HG03432 (cell line): ENCODE results near the gene MRPS26.
"Not testable (repeated sequence)": the region's sequence is repeated elsewhere in the genome, so short reads cannot be mapped to it uniquely, and the experiment has no call there.

ENCODE experiments used
- ATAC-seq: cut with Tn5 transposase; IDR thresholded peaks from one replicate; pipeline ENCODE4 v1.9.1; 2021; ENCODE audit warnings: mild to moderate bottlenecking, moderate library complexity; ENCODE audit not compliant: unreplicated experiment

MRPS26 gene

DNA sequence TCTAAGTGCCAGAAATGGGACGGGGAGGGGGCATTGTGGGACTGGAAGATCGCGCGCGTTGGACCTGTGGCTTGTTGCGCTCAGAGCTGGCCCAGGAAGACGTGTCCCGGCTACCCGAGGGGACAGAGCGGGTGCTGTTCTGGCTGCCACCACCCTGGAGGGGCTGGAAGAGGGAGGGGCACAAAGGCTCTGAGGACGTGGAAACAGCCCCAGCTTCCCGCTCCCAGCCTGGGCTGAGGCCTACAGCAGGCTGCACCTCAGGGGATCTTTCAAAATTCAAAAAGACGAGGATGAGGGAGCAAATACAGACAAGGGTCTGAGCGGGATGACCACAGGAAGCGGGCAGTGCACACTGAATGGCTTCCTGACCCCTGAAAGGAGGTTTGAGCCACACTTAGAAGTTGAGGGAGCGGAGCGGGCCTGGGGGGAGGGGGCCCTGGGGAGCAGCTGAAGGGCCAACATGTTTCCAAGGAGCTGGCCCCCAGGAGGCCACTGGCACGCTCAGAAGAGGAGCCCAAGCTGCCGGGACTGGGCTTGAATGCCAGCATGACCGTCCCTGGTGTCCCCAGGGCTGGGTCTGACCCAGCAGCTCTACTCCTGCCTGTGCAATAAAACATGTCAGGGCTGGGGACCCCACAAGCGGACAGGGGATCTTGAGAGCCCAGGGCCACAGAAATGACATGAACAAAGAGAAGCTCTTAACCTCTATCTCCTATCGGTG lies 26.8 kb downstream of the MRPS26 start:
- no peak for ATAC-seq

DNA sequence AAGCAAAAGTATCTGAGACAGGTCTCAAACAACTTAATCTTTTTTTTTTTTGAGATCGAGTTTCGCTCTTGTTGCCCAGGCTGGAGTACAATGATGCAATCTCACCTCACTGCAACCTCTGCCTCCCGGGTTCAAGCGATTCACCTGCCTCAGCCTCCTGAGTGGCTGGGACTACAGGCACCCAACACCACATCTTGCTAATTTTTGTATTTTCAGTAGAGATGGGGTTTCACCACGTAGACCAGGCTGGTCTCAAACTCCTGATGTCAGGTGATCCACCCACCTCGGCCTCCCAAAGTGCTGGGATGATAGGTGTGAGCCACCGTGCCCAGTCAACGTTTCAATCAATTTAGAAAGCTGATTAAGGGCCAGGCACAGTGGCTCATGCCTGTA lies 27.4 kb downstream of the MRPS26 start:
- ATAC-seq: not testable (repeated sequence)

DNA sequence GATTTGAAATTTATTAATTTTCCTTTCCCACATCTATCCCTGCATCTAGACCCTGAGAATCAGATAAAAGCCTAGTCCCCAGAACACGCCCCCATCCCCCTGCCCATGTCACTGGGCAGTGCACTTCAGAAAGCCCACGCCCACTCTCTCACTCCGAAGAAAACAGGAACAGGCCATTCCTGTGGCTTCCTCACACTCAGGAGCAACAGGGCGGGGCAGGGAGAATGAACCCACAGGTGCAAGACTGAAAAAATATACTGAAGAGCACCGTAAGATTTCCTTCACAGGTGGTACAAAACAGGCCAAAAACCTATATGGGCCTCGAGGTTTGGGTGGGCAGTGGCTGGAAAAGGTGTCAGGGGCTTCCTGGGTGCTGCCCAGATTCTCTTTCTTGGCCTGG lies 29.0 kb downstream of the MRPS26 start:
- ATAC-seq: no peak

DNA sequence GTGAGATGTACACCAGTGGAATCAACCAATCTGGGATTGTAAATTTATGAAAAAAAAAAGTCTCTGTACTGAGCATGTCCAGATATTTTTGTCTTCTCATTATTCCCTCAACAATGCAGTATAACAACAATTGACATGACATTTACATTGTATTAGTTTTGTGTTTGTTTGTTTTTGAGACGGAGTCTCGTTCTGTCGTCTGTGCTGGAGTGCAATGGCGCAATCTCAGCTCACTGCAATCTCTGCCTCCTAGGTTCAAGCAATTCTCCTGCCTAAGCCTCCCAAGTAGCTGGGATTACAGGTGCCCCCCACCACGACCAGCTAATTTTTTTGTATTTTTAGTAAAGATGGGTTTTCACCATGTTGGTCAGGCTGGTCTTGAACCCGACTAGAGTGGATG lies 29.5 kb downstream of the MRPS26 start:
- ATAC-seq: not testable (repeated sequence)

DNA sequence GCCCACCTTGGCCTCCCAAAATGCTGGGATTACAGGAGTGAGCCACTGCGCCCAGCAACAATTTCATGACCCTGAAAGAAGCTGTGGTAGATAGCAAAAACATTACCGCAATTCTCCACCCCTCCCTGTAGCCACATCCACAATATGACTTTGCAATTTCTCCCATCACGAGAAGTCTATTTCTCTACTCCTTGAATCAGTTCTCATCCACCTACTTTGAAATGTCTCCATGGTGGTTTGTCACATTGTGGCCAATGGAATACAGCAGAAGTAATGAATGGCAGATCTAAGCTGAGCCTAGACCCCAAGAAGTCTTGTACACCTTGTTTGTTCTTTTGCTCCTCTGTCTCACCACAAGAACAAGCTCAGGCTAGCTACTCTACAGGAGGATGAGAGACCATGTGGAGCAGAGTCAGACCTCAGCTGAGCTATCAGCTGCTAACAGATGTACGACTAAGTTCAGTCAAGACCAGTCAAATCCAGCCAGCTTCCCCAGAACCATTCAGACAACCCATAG lies 31.8 kb downstream of the MRPS26 start:
- no peak for ATAC-seq

DNA sequence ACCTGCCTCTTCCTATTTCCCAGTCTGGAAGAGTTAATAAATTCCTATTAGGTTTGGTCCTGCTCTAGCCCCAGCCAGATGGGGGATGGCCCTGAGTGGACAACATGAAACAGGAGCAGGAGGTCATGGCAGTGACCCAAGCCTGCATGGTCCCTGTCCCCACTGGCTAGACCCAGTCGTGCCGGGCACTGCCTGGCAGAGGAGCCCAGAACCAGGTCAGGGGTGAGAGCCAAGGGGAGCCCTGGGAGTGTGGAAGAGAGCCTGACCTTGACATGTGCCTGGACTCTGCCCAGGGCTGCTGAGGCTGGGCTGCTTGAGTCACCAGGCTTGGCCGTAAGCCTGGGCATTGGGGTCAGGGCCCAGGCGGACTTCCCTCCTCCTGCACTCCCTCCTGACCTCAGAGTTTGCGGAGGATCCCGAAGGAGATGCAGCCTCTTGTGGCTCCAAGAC lies 35.1 kb downstream of the MRPS26 start:
- no peak for ATAC-seq

DNA sequence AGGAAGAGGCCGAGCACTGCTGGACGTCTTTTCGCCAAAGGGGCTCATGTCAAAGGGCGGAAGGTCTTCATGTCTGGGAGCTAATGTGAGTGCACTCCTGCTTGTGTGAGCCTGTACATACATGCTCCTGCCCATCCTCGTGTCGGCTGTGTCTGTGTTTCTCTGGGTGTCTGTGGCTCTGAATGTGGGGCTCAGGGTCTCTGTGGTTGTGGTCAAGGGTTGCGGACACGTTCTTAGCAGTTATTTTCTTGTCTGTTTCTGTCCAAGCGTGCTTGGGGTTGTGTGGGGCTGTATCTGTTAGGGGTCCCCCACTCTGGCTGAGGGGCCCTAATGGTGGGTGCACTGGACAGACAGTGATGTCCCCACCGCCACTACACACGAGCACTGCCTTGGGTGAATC lies 35.8 kb downstream of the MRPS26 start:
- no peak for ATAC-seq

DNA sequence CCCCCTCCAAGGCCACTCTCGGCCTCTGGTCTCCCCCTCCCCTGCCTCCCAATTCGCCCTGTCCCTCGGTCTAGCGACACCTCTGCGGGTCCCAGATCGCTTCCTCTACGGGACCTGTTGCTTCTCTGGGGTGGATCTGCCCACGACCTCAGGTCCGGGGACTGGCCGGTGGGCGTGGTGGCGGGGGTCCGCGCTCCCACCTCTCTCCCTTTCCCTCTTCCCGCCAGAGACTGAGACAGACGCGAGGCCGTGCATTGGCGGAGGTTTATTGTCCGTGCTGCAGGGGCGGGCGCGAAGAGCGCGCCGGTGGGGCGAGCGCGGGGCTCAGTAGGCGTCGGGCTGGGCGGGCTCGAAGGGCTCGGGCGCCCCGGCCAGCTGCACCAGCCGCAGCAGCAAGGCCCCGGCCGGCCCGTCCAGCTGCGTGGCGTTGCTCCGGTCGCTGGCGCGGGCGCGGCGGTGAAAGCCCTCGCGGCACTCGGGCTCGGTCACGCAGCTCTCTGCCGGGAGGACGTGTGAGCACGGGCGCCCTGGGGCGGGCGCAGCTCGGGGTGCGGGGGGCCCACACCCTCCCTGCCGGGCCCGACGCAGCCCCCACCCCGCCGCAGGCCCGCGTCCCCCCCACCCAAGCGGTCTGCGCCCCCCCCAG lies 36.6 kb downstream of the MRPS26 start:
- no peak for ATAC-seq

DNA sequence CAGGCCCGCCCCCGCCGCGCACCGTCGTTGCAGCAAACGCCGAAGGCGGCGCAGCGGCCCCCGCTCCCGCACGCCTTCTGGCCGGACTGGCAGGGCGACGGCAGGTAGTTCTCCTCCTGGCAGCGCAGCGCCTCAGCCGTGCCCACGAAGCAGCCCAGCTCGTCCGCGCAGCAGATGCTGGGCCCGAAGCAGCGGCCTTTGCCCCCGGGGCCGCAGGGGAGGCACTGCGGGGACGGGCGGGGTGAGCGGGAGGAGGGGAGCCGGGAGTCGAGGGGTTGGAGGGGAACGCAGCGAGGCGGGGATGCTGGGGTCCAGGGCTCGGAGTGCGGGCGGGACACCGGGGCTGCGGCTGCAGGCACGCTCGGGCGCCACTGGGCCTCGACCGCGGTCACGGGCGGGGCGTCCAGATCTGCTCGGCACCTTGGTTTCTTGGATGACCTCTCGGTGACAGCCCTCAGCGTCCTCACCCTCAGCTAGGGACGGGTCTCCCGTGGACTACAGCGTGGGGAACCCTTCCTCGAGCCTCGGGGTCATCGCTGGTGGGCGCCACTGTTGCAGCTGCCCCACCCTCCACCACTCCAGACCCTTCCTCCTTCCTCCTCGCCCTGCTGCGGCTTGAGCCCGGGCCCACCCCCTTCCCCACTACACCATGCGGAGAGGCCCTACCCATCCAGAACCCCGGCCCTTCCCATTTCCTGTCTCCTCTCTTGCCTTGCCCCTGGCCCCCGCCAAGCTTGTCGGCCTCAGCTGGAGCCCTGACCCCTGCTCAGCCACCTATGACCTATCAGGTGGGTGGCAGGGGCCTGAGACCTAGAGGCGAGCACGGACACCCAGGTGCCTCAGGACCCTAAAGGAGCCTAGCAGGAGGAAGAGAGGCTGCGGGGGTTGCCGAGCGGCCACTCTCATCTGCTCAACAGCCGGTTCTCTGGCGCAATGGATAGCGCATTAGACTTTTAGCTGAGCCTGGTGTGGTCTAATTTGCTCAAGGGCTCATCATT lies 37.4 kb downstream of the MRPS26 start:
- no peak for ATAC-seq

DNA sequence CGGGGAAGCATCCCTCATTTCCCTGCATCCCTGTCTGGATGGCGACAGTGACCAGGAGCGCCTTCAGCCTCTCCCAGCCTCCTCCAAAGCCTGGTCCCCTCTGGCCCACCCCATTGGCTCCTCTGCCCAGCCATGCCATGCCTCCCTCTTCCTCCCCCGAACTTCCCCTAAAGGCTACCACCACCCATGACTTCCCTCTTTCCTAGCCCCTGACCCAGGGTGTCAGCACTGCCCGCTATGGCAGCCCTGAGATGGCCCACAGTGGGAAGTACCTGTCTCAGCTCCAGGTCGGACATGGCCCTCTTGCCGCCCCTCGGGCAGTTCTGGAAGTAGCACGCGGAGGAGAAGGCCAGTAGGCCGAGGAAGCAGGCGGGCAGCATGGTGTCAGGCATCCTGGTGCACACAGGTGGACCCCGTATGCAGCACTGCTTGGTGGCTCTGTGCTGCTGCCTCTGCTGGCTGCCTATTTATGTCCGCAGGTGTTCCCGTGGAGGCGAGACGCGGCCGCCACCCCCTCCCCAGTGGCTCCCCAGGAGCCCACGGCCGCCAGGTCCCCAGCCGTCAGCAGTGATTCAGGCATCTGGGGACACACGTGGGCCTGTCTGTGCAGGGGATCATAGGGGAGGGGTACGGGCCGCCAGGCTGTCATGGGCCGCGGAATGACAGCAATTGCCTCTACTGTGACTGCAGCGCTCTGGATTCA lies 38.6 kb downstream of the MRPS26 start, which contains the start of gene AVP:
Gene AVP (minus strand): TSS at position 442 of the 703 bp plus-strand sequence. CDS start 50 bp downstream, at position 392.
- ATAC-seq: no peak

DNA sequence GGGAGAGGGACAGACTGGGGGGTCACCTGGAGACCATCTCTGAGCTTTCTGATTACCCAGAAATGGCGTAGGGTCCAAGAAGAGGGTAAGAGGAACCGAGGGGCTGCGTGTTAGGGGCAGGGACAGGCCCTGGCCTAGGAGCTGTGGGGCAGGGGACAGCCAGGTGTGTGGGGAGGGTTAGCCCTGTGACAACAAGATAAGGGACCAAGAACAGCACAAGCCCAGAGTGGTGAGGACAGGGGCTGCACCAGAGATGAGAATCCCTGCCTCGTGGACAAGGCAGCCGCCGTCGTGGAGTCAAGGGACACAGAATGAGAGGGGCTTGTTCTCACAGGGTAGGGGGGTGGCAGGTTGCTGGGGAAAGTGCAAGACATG lies 39.1 kb downstream of the MRPS26 start:
- no peak for ATAC-seq

DNA sequence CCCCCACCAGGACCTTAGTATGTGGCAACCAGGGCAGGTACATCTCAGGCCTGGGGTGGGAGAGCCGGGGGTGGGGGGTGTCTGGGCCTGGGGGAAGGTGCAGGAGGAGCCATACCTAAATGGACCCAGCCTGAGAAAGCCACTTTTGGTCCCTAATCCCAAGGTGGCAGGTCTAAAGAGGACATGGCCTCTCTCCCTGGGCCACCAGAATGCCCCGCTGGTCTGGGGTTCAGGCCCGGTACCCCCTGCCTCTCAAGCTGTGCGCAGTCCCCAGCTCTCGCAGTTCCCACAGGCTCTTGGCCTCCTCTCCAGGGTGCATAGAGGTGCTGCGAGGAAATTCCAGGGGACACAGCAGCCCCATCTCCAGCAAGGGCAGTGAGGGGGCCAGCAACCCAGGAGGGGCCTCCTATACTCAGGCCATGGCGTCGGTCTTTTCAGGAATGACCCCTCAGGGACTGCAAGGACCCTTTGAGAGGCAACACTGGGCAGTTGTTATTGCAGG lies 39.8 kb downstream of the MRPS26 start:
- no peak for ATAC-seq

DNA sequence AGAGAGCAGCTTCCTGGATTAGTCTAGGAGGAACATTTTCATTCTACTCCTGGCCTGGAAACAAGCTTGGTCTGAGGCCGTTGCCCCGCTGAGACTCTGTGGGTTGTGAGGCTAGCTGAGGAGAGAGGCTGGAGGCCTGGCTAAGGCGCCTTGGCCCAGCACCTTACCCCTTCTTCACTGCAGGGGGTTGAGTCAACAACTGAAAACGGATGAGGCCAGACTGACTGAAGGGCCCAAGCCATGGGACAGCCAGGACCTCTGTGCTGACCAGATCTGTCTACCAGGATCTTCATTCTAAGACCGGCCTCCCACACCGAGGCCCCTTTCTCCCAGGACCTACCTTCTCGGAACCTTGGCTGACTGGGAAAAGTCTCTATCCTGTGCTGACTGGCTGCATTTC lies 42.2 kb downstream of the MRPS26 start:
- ATAC-seq: no peak

DNA sequence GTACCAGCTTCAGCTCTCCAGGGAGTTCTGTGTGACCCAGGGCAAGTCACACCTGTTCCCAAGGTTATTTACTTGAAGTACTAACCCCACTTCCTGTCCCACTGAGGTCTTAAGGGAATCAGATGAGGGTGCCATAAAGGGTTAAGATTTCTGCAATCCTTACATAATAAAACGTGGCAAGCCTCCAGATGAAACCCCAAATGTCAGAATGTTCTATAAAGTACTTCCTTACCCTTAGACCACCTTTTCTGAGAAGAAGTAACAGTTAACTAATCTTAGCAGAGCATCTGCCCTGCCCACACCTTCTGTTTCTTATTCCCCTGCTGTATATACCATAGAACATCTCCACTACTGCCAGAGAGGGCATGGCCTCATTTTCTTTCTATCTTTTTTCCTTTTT lies 44.7 kb downstream of the MRPS26 start:
- no peak for ATAC-seq

DNA sequence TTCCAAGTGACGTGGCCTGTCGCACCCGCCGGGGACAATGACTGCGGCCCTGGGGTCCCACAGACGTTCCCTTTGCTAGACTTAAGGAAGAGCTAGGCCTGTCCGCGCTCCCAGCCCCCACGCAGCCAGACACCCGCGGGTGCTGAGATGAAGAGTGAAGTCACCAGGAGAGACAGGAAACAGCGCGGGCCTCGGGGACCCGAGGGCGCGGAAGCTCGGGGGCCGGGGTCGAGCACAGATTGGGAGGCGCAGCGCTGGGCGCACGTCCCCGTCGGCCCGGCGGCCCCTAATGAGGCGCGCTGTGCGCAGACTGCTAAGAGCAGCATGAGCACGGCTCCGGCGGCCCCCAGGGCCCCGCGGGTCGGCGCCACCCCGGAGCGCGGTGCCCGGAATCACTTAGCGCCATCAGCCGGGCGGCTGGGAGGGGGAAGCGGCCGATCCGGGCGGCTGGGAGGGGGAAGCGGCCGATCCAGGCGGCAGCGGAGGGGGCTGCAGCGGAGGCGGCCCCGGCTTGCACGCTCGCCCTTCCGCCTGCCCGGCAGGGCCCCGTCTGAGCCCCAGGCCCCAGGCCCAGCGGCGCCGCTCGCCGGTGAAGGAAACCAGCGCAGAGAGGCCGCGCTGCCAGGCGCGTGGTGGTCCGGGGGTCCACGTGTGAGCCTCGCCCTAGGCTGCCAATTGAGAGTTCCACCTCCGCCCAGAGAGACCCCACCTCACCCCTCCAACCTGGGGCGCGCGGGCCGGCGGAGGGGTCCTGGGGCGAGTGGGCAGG lies 46.9 kb downstream of the MRPS26 start:
- ATAC-seq: no peak

DNA sequence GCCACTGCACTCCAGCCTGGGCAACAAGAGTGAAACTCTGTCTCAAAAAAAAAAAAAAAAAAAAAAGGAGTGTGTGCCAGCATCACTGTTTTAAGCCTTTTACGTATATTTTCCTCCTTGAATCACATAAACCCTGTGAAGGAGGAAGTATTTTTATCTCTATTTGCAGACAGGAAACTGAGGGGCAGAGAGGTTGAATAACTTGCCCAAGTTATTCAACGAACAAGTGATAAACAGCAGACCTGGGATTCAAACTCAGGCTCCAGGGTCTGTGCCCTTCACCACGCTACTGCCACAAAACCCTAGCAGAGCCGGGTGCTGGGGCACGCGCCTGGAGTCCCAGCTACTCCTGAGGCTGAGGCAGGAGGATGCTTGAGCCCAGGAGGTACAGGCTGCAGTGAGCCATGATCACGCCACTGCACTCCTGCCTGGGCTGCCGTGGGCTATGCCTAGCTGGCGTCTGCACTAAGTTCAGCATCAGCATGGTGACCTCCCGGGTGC lies 48.1 kb downstream of the MRPS26 start:
- no peak for ATAC-seq

DNA sequence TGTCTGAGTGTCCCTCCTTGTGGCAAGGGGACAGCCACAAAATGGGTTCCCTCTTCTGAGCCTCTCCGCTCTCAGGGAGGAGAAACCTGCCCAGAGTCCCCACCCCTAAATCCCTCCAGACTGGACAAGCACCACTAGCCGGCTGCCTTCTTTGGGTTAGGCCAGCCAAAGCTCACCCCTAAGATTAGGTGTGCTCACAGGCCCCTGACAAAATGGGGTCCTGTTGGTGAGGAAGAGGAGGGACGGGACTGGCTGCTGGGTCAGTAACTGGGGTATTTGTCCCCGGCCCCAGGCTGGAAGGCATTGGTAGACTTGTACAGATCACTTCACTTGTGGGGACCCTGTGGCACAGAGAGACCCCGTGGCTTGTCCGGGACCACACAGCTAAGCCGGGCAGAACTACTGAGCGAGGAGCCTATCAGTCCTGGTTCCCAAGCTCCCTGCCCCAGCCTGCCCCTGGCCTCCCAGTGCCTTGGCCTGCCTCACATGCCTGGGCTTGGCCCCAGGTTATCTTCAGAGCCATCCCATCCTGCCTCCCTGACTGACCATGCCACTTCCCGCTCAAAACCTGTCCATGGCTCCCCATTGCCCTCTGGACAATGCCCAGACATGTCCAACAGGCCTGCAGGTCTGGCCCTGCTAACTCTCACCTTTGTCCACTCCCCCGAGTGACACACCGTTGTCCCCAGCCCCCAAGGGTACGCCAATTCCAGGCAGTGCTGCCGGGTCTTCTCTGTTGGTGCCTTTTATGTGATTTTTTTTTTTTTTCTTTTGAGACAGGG lies 49.2 kb downstream of the MRPS26 start:
- ATAC-seq: no peak
